Measurements from ENCODE around the gene SPTA1. TPM values are rescaled to one million over a fixed set of nuclear protein-coding genes. Genes with fewer than 3 reads are reported as not detected.

SPTA1 gene
- total RNA-seq, 1 donor: under 0.01 TPM

DNA sequence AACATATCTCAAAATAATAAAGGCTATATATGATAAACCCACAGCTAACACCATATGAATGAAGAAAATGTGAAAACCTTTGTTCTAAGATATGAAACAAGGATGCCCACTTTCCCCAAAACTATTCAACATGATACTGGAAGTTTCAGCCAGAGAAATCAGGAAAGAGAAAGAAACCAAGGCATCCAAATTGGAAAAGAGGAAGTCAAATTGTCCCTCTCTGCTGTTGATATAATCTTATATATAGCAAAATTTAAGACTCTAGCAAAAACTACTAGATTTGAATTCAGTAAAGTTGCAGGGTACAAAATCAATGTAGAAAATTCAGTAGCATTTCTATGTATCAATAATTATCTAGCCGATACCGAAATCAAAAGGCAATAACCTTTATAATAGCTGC, 85.8 kb downstream of the SPTA1 start:
- H3K36me3 ChIP-seq (ENCODE audit: insufficient read depth, low read length): no peaks in the 10 kb centered on the region
- H3K27me3 ChIP-seq (ENCODE audit: insufficient read depth, low read length): no peaks in the 10 kb centered on the region
- H4K20me1 ChIP-seq (ENCODE audit: insufficient read depth, low read length): no peaks in the 10 kb centered on the region
- no peak overlapping the region for H3K4me2 ChIP-seq (ENCODE audit: insufficient read depth, low read length)
- no peaks in the 10 kb centered on the region for H3K4me1 ChIP-seq (ENCODE audit: insufficient read depth, low read length)
- no peak overlapping the region for H2AFZ ChIP-seq (ENCODE audit: low read length)
- TF ChIP-seq, protein P1, sequence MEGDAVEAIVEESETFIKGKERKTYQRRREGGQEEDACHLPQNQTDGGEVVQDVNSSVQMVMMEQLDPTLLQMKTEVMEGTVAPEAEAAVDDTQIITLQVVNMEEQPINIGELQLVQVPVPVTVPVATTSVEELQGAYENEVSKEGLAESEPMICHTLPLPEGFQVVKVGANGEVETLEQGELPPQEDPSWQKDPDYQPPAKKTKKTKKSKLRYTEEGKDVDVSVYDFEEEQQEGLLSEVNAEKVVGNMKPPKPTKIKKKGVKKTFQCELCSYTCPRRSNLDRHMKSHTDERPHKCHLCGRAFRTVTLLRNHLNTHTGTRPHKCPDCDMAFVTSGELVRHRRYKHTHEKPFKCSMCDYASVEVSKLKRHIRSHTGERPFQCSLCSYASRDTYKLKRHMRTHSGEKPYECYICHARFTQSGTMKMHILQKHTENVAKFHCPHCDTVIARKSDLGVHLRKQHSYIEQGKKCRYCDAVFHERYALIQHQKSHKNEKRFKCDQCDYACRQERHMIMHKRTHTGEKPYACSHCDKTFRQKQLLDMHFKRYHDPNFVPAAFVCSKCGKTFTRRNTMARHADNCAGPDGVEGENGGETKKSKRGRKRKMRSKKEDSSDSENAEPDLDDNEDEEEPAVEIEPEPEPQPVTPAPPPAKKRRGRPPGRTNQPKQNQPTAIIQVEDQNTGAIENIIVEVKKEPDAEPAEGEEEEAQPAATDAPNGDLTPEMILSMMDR (IDR thresholded peaks at IDR 0.05; ENCODE audit: extremely low read depth, low read depth, low read length): no peak
- DNase-seq (ENCODE audit: insufficient read length, low spot score, missing footprints): no peak
- no peaks in the 10 kb centered on the region for H3K79me2 ChIP-seq (ENCODE audit: insufficient read depth, low read length)
- H3K27ac ChIP-seq (ENCODE audit: low read depth, low read length): no peak overlapping the region
- no peak overlapping the region for H3K4me3 ChIP-seq (ENCODE audit: insufficient read depth, low read length)
- no peaks in the 10 kb centered on the region for H3K9me3 ChIP-seq (ENCODE audit: low read depth, low read length)

DNA sequence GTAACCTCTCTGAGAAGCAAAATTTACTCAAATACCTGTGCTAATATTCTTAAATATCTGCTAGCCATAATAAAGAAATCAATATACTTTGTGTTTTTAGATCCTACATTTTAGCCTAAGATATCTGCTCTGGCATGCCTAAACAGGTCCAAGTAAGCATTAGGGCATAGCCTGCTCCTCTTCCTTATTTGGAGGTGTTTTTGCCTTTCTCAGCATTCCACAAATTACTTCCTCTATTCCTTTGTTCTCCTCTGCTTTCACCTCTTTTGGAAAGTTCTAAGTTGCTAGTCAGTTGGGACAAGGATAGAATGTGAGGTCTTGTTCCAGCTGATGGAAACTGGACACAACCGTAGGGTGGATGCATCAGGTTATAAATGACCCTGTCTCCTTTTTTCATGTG, 99.6 kb downstream of the SPTA1 start:
- H3K27ac ChIP-seq (ENCODE audit: low read depth, low read length): no peak overlapping the region

DNA sequence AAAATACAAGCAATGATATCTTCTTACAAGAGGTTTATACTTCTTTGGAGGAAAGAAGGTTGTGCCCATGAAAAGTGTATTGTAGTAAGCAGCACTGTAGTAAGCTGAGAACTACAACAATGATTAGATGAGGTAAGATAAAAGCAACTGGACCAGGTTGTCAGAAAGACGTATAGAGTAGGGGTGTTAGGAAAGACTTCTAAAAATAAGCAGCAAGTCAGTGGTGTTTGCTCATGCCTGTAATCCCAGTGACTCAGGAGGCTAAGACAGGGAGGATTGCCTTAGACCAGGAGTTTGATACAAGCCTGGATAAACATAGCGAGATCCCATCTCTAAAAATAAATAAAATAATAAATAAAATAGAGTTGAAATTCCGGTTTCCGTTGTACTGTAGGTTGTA, 102.6 kb downstream of the SPTA1 start:
- Histone ChIP-seq H3K79me2 (ENCODE audit: insufficient read depth, low read length) (no peaks in the 10 kb centered on the region), H3K36me3 (ENCODE audit: insufficient read depth, low read length) (no peaks in the 10 kb centered on the region), H3K9me3 (ENCODE audit: low read depth, low read length) (peaks cover 4% of the 10 kb centered on the region), H3K4me2 (ENCODE audit: insufficient read depth, low read length) (no peak overlapping the region), H3K4me3 (ENCODE audit: insufficient read depth, low read length) (no peak overlapping the region), H4K20me1 (ENCODE audit: insufficient read depth, low read length) (no peaks in the 10 kb centered on the region), H3K27ac (ENCODE audit: low read depth, low read length) (no peak overlapping the region), H3K27me3 (ENCODE audit: insufficient read depth, low read length) (no peaks in the 10 kb centered on the region), H2AFZ (ENCODE audit: low read length) (no peak overlapping the region), H3K4me1 (ENCODE audit: insufficient read depth, low read length) (no peaks in the 10 kb centered on the region)
- DNase-seq (ENCODE audit: insufficient read length, low spot score, missing footprints): no peak
- TF ChIP-seq, protein P1 (IDR thresholded peaks at IDR 0.05; ENCODE audit: extremely low read depth, low read depth, low read length): no peak

More for the DNA sequence above, 99.6 kb downstream of the SPTA1 start:
- no peaks in the 10 kb centered on the region for H3K27me3 ChIP-seq (ENCODE audit: insufficient read depth, low read length)
- H3K36me3 ChIP-seq (ENCODE audit: insufficient read depth, low read length): no peaks in the 10 kb centered on the region
- peaks cover 4% of the 10 kb centered on the region for H3K9me3 ChIP-seq (ENCODE audit: low read depth, low read length)
- no peaks in the 10 kb centered on the region for H4K20me1 ChIP-seq (ENCODE audit: insufficient read depth, low read length)
- DNase-seq (ENCODE audit: insufficient read length, low spot score, missing footprints): no peak
- no peak overlapping the region for H2AFZ ChIP-seq (ENCODE audit: low read length)
- no peak overlapping the region for H3K4me3 ChIP-seq (ENCODE audit: insufficient read depth, low read length)
- TF ChIP-seq, protein P1 (IDR thresholded peaks at IDR 0.05; ENCODE audit: extremely low read depth, low read depth, low read length): no peak
- H3K4me2 ChIP-seq (ENCODE audit: insufficient read depth, low read length): no peak overlapping the region
- no peaks in the 10 kb centered on the region for H3K79me2 ChIP-seq (ENCODE audit: insufficient read depth, low read length)
- no peaks in the 10 kb centered on the region for H3K4me1 ChIP-seq (ENCODE audit: insufficient read depth, low read length)

GRCh38 chr1:158579733-158580132, 106.8 kb downstream of the SPTA1 start, which contains the start of gene OR10X1:
Gene OR10X1, minus strand, starts transcription at chr1:158579899. Its CDS starts 0 bp downstream, at chr1:158579899.
- H3K36me3 ChIP-seq (ENCODE audit: insufficient read depth, low read length): no peaks in the 10 kb centered on the region
- H2AFZ ChIP-seq (ENCODE audit: low read length): no peak within 1 kb of the TSS
- no peak within 1 kb of the TSS for H3K27ac ChIP-seq (ENCODE audit: low read depth, low read length)
- no peaks in the 10 kb centered on the region for H4K20me1 ChIP-seq (ENCODE audit: insufficient read depth, low read length)
- no peaks in the 10 kb centered on the region for H3K79me2 ChIP-seq (ENCODE audit: insufficient read depth, low read length)
- no peaks in the 10 kb centered on the region for H3K9me3 ChIP-seq (ENCODE audit: low read depth, low read length)
- H3K4me3 ChIP-seq (ENCODE audit: insufficient read depth, low read length): no peak within 1 kb of the TSS
- H3K27me3 ChIP-seq (ENCODE audit: insufficient read depth, low read length): no peaks in the 10 kb centered on the region
- H3K4me1 ChIP-seq (ENCODE audit: insufficient read depth, low read length): no peaks in the 10 kb centered on the region
- H3K4me2 ChIP-seq (ENCODE audit: insufficient read depth, low read length): no peak within 1 kb of the TSS
- TF ChIP-seq, protein P1 (IDR thresholded peaks at IDR 0.05; ENCODE audit: extremely low read depth, low read depth, low read length): no peak
- no peak for DNase-seq (ENCODE audit: insufficient read length, low spot score, missing footprints)
